ENCODE measurements around the gene KCTD2. TPM values are rescaled to one million over a fixed set of nuclear protein-coding genes. Genes with fewer than 3 reads are reported as not detected.

KCTD2 gene
- polyA plus RNA-seq, 2 of the 4 experiments (the other 2 are of a cell fraction) = 18.8 to 31.3 TPM

DNA sequence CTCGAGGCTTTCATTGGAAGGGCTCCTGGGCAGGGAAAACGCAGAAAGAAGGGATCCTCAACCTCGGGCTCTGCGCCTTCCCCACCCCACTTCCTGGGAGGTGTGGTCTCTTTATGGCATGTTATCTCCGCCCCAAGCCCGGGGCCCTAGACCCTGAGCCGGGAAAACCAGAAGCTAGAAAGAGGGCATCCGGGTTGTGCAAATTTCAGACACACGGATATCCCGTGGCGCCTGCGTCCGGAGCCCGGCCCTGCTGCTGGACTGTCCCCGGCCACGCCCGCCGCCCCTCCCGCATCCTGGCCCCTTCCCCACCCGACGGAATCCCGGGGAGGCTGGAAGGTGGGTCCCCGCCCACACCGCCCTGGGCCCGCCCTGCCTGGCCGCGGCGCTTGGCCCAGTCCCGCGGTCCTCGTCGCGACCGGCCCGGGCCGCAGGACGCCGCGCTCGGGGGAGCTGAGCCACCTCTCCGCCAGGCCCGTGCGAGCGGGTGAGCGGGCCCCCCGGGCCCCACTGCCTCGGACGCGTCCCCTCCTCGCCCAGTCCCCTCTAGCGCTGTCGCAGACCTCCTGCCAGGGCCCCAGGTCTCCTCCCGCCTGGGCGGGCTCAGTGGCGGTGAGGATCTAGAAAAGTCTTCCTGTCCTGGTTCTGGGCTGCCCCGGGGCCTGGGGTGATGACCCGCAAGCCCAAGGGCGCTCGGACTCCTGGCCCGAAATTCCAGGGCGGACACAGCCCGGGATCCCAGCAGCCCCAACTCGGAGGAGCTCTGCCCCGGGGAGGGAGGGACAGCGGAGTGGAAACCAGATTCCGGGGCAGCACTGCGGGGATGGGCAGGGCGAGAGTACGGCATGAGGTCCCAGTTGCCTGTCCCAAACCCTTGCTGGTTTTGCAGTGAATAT lies 40.8 kb downstream of the KCTD2 start, which contains the start of gene SLC16A5 (continued):
- no peak for TF ChIP-seq MAFK (IDR thresholded peaks at IDR 0.05; ENCODE audit: partially characterized antibody)
- no peak for TF ChIP-seq BHLHE40 (IDR thresholded peaks at IDR 0.05; ENCODE audit: low read depth, low read length)
- TF ChIP-seq FOSB (CRISPR knock-in tag; IDR thresholded peaks at IDR 0.05) = no peak
- TF ChIP-seq, protein P1, sequence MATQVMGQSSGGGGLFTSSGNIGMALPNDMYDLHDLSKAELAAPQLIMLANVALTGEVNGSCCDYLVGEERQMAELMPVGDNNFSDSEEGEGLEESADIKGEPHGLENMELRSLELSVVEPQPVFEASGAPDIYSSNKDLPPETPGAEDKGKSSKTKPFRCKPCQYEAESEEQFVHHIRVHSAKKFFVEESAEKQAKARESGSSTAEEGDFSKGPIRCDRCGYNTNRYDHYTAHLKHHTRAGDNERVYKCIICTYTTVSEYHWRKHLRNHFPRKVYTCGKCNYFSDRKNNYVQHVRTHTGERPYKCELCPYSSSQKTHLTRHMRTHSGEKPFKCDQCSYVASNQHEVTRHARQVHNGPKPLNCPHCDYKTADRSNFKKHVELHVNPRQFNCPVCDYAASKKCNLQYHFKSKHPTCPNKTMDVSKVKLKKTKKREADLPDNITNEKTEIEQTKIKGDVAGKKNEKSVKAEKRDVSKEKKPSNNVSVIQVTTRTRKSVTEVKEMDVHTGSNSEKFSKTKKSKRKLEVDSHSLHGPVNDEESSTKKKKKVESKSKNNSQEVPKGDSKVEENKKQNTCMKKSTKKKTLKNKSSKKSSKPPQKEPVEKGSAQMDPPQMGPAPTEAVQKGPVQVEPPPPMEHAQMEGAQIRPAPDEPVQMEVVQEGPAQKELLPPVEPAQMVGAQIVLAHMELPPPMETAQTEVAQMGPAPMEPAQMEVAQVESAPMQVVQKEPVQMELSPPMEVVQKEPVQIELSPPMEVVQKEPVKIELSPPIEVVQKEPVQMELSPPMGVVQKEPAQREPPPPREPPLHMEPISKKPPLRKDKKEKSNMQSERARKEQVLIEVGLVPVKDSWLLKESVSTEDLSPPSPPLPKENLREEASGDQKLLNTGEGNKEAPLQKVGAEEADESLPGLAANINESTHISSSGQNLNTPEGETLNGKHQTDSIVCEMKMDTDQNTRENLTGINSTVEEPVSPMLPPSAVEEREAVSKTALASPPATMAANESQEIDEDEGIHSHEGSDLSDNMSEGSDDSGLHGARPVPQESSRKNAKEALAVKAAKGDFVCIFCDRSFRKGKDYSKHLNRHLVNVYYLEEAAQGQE (IDR thresholded peaks at IDR 0.05) = no peak
- TF ChIP-seq KDM1A (IDR thresholded peaks at IDR 0.05; ENCODE audit: low read depth) = no peak
- no peak for TF ChIP-seq SMC3 (IDR thresholded peaks at IDR 0.05)
- TF ChIP-seq, protein P2, sequence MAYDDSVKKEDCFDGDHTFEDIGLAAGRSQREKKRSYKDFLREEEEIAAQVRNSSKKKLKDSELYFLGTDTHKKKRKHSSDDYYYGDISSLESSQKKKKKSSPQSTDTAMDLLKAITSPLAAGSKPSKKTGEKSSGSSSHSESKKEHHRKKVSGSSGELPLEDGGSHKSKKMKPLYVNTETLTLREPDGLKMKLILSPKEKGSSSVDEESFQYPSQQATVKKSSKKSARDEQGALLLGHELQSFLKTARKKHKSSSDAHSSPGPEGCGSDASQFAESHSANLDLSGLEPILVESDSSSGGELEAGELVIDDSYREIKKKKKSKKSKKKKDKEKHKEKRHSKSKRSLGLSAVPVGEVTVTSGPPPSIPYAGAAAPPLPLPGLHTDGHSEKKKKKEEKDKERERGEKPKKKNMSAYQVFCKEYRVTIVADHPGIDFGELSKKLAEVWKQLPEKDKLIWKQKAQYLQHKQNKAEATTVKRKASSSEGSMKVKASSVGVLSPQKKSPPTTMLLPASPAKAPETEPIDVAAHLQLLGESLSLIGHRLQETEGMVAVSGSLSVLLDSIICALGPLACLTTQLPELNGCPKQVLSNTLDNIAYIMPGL (CRISPR knock-in tag; IDR thresholded peaks at IDR 0.05; ENCODE audit: borderline replicate concordance) = 0 out of 2 replicates have a peak, but pooled peaks have one; percentile 54
- TF ChIP-seq RFX5 (IDR thresholded peaks at IDR 0.05) = no peak
- no peak for TF ChIP-seq HOXB5 (CRISPR knock-in tag; IDR thresholded peaks at IDR 0.05)
- no peak for TF ChIP-seq CBX2 (IDR thresholded peaks at IDR 0.05; ENCODE audit: borderline replicate concordance, low read depth)
- TF ChIP-seq, protein P3, sequence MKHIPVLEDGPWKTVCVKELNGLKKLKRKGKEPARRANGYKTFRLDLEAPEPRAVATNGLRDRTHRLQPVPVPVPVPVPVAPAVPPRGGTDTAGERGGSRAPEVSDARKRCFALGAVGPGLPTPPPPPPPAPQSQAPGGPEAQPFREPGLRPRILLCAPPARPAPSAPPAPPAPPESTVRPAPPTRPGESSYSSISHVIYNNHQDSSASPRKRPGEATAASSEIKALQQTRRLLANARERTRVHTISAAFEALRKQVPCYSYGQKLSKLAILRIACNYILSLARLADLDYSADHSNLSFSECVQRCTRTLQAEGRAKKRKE (CRISPR knock-in tag; IDR thresholded peaks at IDR 0.05; ENCODE audit: low read depth) = peak; percentile 62; the same call in 1 of the 2 replicates
- no peak for TF ChIP-seq POLR2AphosphoS2 (conservative IDR thresholded peaks at IDR 0.05; ENCODE audit: low read length)
- TF ChIP-seq MAZ (IDR thresholded peaks at IDR 0.05; ENCODE audit: borderline replicate concordance, low read depth, low read length) = peak; percentile 88; the same call in 1 of the 2 replicates
- no peak for TF ChIP-seq CHD4 (IDR thresholded peaks at IDR 0.05; ENCODE audit: borderline replicate concordance)
- no peak for TF ChIP-seq SREBF2 (IDR thresholded peaks at IDR 0.05)
- TF ChIP-seq EHF (CRISPR knock-in tag; IDR thresholded peaks at IDR 0.05) = peak; percentile 27; the same call in 1 of the 2 replicates
- TF ChIP-seq HOXB13 (CRISPR knock-in tag; IDR thresholded peaks at IDR 0.05; ENCODE audit: low read depth) = 0 out of 2 replicates have a peak, but pooled peaks have one; percentile 45
- peak; percentile 90 to 93 for TF ChIP-seq JUN (IDR thresholded peaks at IDR 0.05)
- peak in 1 of 2 experiments; percentile 69; a peak in 2 of 4 replicates for TF ChIP-seq CEBPB (IDR thresholded peaks at IDR 0.05)
- peak; percentile 87 for TF ChIP-seq POLR2A (IDR thresholded peaks at IDR 0.05; ENCODE audit: low read length)
- TF ChIP-seq, protein P4, sequence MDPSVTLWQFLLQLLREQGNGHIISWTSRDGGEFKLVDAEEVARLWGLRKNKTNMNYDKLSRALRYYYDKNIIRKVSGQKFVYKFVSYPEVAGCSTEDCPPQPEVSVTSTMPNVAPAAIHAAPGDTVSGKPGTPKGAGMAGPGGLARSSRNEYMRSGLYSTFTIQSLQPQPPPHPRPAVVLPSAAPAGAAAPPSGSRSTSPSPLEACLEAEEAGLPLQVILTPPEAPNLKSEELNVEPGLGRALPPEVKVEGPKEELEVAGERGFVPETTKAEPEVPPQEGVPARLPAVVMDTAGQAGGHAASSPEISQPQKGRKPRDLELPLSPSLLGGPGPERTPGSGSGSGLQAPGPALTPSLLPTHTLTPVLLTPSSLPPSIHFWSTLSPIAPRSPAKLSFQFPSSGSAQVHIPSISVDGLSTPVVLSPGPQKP (IDR thresholded peaks at IDR 0.05; ENCODE audit: low read depth, low read length) = no peak
- TF ChIP-seq TFCP2L1 (CRISPR knock-in tag; IDR thresholded peaks at IDR 0.05) = no peak
